HG02870 (cell line): ENCODE data around the gene CDKAL1.
"Not testable (repeated sequence)": the region's sequence is repeated elsewhere in the genome, so short reads cannot be mapped to it uniquely, and the experiment has no call there.

ENCODE experiments used
- ATAC-seq: cut with Tn5 transposase; IDR thresholded peaks from one replicate; pipeline ENCODE4 v1.9.1; 2021; ENCODE audit warnings: mild to moderate bottlenecking, moderate library complexity; ENCODE audit not compliant: unreplicated experiment

CDKAL1 gene

GRCh38 chr6:20632696-20633095 is 98.4 kb downstream of the CDKAL1 start:
- no peak for ATAC-seq

GRCh38 chr6:20633566-20634340 is 99.5 kb downstream of the CDKAL1 start:
- ATAC-seq, result no peak

- no peak for ATAC-seq
Measured at GRCh38 chr6:20639161-20639560, 104.9 kb downstream of the CDKAL1 start.

GRCh38 chr6:20640181-20640580 is 105.9 kb downstream of the CDKAL1 start:
- ATAC-seq, result no peak

GRCh38 chr6:20642441-20642840 is 108.2 kb downstream of the CDKAL1 start:
- no peak for ATAC-seq

GRCh38 chr6:20644667-20645370 is 110.6 kb downstream of the CDKAL1 start:
- no peak for ATAC-seq

GRCh38 chr6:20645572-20645971 is 111.3 kb downstream of the CDKAL1 start:
- ATAC-seq, result not testable (repeated sequence)

- ATAC-seq, result no peak
Measured at GRCh38 chr6:20647585-20647984, 113.3 kb downstream of the CDKAL1 start.

- ATAC-seq, result not testable (repeated sequence)
Measured at GRCh38 chr6:20649696-20650470, 115.6 kb downstream of the CDKAL1 start.

- no peak for ATAC-seq
Measured at GRCh38 chr6:20652299-20653084, 118.2 kb downstream of the CDKAL1 start.

GRCh38 chr6:20653085-20653479 is 118.8 kb downstream of the CDKAL1 start:
- no peak for ATAC-seq

- no peak for ATAC-seq
Measured at GRCh38 chr6:20655317-20655716, 121.1 kb downstream of the CDKAL1 start.

- ATAC-seq, result no peak
Measured at GRCh38 chr6:20657274-20657800, 123.1 kb downstream of the CDKAL1 start.

- no peak for ATAC-seq
Measured at GRCh38 chr6:20658053-20658452, 123.8 kb downstream of the CDKAL1 start.

- no peak for ATAC-seq
Measured at GRCh38 chr6:20658516-20658915, 124.3 kb downstream of the CDKAL1 start.

GRCh38 chr6:20660534-20660933 is 126.3 kb downstream of the CDKAL1 start:
- ATAC-seq, result no peak

GRCh38 chr6:20661721-20662120 is 127.5 kb downstream of the CDKAL1 start:
- ATAC-seq, result no peak

- no peak for ATAC-seq
Measured at GRCh38 chr6:20664250-20664649, 130.0 kb downstream of the CDKAL1 start.

- ATAC-seq, result no peak
Measured at GRCh38 chr6:20665290-20665689, 131.0 kb downstream of the CDKAL1 start.

GRCh38 chr6:20669571-20670314 is 135.5 kb downstream of the CDKAL1 start:
- peak; percentile 88 for ATAC-seq
